Measurements from ENCODE around the gene USP54.
"Not testable (repeated sequence)": the region's sequence is repeated elsewhere in the genome, so short reads cannot be mapped to it uniquely, and the experiment has no call there.

USP54 gene

GRCh38 chr10:73589563-73590126 is 1.5 kb downstream of the USP54 start:
- no peak for DNase-seq

DNA sequence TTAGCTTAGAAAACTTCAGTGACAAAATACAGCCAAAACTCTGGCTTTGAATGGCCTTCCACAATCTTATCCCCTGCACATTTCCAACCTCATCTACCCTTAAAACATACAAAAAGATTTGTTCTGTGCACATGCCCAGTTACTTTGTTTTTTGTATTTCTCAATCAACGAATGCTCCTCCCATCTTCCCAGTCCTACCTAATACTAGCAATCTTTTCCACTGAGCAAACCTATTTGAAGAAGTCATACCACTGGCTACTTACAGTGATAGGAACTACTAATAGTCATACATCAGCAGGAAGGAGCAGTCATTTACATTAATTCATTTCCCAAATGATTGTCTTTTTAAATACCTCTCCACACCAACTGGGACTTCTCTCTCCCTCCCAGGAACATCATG is 2.5 kb downstream of the USP54 start:
- no peak for DNase-seq

GRCh38 chr10:73586583-73586984 is 4.6 kb downstream of the USP54 start:
- no peak for DNase-seq

- no peak for DNase-seq
Observed at GRCh38 chr10:73585327-73585726, 5.8 kb downstream of the USP54 start.

- DNase-seq: no peak
Observed at GRCh38 chr10:73584737-73585136, 6.4 kb downstream of the USP54 start.

- no peak for DNase-seq
Observed at GRCh38 chr10:73581918-73582317, 9.2 kb downstream of the USP54 start.

DNA sequence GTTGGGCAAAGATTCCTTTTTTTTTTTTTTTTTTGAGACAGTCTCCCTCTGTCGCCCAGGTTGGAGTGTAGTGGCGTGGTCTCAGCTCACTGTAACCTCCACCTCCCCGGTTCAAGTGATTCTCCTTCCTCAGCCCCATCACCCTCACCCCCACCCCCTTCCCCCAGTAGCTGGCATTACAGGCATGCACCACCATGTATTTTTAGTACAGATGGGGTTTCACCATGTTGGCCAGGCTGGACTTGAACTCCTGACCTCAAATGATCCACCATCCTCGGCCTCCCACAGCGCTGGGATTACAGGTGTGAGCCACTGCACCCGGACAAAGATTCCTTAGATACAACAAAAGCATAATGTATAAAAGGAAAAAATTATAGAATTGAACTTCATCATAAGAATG is 12.2 kb downstream of the USP54 start:
- DNase-seq: not testable (repeated sequence)

DNA sequence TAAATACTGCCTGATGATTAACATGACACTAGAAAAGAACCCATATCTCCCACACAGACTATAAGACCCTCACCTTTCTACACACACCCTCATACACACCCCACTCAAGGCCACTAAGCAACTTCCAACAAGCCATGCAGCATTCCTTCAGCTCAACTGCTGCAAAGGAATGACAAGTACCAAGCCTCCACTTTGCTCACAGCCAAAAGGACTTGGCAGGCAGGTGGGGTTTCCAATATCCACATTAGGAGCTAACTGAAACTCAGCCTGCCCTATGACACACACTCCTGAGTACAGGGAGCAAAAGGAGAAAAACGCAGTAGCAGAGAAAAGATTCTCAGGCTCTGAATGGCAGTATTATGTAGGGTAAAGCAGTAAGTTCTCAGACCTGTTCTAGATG is 13.4 kb downstream of the USP54 start:
- DNase-seq: no peak

DNA sequence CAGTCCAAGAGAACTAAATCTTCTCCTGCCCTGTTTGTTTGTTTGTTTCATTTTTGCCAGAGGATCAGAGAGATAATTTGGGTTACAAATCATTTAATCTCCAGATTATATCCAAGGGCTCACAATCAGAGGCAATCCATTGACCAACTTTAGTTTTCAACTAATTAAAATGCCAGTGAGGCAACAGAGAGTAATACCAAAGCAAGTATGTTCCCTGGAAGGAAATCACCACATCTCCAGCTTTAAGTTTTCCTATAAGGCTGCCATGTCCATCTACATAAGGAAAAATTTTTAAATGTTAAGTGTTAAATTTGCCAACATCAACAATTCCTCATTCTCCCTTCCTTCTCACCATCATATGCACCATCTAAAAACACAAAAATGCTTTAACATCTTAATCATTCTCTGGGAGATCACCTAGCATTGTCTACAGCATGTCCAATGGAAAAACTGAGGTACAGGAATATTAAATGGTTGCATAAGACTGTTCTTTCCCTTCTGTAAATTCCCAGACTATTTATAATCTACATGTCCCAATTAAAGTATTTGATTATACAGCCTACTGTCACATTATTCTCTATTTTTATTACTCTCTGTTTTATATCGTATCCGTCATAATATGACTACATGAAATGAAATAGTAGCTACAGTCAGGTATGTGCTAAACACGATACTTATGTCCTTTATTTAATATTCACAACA is 14.1 kb downstream of the USP54 start:
- DNase-seq: no peak

DNA sequence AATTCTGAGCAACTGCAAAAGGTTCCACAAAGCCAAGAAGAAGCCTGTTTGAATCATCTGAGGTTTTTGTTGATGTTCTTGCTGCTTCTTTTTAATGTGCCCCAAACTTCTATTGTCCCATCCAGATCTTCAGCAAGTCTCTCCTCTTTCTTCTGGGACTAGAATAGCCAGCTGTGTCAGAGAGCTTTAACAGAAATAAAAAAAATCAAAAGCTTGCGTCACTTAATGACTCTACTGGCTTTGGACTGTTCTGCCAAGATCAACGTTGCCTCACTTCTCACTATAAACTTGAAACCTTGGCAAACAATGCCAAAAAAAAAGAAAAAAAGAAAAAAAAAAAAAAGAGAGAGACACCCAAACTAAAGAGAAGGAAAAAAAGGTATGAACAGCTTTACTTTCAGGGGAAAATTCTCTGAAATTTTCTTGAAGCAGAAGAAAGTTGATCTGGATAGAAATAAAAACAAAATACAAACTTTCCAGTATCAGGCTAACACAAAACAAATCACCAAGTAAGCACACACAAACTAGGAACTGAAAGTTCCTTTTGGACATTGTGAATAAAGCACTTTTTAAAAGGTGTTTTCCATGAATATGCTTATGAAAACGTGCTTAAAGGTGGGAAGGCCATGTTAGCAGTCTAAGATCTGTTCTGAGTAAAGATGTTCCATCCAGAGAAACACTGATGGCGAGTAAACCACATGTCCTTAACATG is 14.8 kb downstream of the USP54 start:
- no peak for DNase-seq

DNA sequence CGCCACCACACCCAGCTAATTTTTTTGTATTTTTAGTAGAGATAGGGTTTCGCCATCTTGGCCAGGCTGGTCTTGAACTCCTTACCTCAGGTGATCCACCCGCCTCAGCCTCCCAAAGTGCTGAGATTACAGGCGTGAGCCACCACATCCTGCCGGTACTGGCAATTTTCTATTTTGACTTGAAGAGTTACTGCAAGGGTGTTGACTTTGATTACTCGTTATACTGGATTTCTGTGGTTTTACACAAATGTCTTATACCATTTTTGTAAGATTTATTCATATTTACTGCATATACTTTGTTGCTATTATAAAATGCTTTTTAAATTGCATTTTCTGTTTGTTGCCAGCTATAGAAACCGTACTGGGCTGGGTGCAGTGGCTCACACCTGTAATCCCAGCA is 24.1 kb downstream of the USP54 start:
- not testable (repeated sequence) for DNase-seq

DNA sequence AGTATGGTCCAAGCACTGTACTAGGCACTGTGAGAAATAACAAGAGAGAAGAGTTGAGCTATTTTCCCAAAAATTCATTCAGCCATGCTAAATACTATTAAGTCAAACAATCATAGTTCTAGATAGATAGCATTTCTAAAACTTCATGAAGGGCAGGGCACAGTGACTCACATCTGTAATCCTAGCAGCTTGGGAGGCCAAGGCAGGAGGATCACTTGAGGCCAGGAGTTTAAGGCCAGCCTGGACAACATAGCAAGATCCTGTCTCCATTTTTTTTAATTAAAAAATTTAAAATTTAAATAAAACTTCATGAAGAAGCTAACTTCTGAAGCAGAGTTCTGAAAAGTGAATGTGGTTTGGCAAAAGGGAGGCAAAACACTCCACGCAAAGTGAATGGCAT is 29.9 kb downstream of the USP54 start:
- DNase-seq: no peak

DNA sequence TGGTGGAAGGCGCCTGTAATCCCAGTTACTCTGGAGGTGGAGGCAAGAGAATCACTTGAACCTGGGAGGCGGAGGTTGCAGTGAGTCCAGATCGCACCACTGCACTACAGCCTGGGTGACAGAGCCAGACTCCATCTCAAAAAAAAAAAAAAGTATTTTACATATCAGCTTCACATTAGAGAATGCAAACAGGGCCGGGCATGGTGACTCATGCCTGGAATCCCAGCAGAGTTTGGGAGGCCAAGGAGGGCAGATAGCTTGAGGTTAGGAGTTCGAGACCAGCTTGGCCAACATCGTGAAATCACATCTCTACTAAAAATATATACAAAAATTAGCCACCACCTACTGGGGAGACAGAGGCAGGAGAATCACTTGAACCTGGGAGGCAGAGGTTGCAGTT is 31.6 kb downstream of the USP54 start:
- DNase-seq: no peak

DNA sequence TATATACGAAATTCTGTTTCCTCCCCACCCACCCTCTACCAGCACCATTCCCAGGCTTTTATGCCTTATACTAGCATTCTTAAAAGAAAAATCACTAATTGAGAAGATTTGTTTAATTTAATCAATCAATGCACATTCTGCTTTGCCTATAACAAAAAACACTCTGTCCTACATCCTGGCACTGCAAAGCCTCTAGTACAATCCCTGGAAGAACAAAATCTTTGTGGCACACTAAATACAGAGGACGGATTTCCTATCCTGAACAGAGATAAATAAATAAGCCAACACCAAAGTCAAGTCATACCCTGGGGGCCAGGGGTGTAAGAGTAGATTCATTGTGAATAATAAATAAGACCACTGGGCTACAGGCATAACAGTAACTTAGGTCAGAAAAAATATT is 34.3 kb downstream of the USP54 start:
- no peak for DNase-seq

DNA sequence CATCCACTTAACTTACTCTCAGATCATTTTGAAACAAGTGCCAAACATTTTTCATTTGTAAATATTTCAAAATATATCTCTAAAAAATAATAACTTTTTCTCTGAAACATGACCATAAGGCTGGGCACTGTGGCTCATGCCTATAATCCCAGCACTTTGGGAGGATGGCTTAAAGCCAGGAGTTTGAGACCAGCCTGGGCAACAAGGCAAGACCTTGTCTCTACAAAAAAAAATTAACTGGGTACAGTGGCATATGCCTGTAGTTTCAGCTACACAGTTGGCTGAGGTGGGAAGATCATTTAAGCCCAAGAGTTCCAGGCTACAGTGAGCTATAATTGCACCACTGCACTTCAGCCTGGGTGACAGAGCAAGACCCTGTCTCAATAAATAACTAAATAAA is 36.4 kb downstream of the USP54 start:
- DNase-seq: no peak

DNA sequence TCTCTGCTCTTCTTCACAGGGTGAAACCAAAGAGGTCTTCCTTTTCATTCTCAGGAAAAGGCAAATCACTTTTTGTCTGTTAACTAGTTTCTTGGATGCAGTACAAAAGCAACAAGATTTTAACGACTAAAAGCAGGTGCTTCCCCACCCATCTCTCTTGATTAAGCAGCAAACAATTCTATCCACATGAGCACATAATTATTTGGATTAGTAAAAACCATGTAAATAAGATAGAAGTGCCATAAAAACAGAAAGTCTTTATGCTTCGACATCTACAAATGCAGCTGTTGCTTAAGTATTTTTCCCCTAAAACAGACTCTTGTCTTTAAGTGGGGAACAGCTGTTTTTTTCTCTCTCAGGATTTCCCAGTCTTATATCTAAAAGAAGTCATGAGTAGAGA is 37.4 kb downstream of the USP54 start:
- DNase-seq: no peak

GRCh38 chr10:73552819-73553715 is 38.1 kb downstream of the USP54 start:
- no peak for DNase-seq

DNA sequence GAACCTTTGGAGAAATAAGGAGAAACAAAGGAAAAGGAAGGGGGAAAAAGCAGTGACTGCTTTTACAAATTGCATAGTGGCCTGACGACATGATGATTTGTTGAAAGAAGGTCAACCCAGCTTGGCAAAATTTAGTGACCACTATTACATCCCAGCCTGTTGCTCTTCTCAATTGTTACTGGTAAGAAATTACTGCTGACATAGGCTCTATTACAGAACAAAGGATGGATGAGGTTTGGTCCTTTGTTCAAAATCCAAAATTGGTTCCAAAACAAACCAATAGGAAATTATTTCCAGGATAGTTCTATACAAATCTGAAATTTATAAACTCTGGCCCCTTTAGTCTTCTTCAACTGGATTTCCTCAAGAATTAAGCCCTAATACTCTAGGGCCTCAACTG is 39.6 kb downstream of the USP54 start:
- no peak for DNase-seq

DNA sequence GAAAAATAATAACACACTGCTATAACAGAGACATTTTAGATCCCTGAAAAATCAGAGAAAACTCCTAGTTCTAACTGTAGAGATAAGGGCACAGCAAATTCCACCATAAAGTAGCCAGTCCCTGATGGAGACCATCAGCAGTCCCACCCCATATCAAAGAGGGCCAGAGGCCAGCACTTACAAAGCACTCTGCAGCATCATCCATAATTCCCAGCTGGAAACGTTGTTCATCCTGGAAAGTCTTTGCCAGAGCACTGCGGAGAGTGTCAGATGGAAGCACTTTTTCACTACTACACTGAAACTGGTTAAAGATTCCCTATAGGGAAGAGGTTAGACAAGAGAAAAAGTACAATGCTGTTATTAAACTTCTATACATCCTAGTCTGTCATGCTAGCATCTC is 45.8 kb downstream of the USP54 start:
- no peak for DNase-seq

- no peak for DNase-seq
Observed at GRCh38 chr10:73537709-73538108, 53.4 kb downstream of the USP54 start.

DNA sequence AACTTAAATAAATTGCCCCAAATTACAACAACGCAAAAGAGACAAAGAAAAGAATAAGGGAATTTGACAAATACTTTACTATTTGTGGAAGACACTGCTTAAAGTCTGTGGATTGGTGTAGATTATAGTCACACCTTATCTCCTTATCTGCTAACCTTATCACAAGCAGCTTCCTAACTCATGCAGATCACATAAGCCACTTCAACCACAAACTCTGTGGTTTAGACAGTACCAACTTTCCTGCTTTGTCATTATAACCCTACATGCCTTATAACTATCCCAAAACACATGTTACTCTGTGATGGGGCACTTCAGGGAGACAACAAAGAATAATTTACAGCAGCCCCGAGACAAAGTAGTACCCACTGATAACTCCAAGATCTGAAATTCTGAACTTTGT is 53.9 kb downstream of the USP54 start:
- no peak for DNase-seq

DNA sequence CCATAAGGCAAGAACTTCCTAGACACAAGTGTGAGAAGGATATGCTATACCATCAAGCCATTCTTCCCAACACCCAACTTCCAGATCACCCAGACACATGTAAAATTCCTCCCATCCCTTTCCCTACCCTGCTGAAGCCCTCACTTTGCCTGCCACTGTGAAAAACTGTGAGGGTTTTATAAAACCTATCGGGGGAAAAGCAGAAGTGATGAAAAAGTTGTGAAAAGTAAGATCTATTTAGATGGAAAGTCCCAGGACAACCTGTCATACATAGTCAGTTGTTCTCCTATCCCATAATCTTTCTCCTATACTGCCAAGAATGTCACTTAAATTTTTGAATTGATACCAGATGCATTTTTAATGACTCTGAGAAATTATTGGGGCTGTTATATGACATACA is 56.3 kb downstream of the USP54 start:
- no peak for DNase-seq

DNA sequence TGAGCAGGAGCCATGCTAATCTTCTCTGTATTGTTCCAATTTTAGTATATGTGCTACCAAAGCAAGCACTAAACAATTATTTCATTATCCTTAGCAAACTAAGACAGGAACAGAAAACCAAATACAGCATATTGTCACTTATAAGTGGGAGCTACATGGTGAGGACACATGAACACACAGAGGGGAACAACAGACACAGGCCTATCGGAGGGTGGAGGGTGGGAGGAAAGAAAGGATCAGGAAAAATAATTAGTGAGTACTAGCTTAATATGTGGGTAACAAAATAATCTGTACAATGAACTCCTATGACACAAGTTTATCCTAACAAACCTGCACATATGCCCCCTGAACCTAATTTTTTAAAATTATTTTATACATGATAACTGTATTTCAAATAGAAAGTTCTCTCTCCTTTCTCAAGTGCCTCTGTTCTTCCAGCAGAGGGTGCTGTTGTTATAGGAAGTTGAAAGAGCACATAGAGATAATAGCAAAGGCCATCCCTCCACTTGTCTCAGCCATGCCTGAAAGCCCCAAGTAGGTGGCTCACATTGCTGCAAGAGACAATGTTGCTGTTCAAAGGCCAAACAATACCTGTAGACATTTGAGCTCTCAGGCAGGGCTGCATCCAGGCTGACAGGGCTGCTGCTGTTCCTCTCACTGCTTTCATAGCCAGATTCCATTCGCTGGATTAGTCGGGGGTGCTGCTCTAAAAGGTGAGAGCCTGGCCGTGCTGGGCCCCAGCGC is 61.9 kb downstream of the USP54 start:
- DNase-seq: peak; percentile 55

Data from NCI-H748 treated with DMSO at 0.1 percent for 48 hours (cell line).